NT2/D1 (cell line): ENCODE results near the gene MRPL14.

ENCODE experiments used
- DNase-seq: peaks from one replicate; pipeline ENCODE4 v3.0.0-alpha.2; 2011; ENCODE audit warnings: low read depth, low spot score
- H3K27me3 ChIP-seq: 2 replicates; pipeline ENCODE4 v1.6.0; 2011; ENCODE audit warnings: mild to moderate bottlenecking; ENCODE audit not compliant: insufficient read length, insufficient read depth
- H3K36me3 ChIP-seq: 2 replicates; pipeline ENCODE4 v1.6.1; 2011; ENCODE audit warnings: mild to moderate bottlenecking, low read length, mixed read lengths; ENCODE audit not compliant: insufficient read depth, insufficient read length
- H3K4me1 ChIP-seq: 2 replicates; pipeline ENCODE4 v1.5.1; 2011; ENCODE audit not compliant: insufficient read depth, insufficient read length
- H3K4me3 ChIP-seq: 2 replicates; pipeline ENCODE4 v1.5.1; 2011; ENCODE audit warnings: low read depth; ENCODE audit not compliant: insufficient read length
- H3K9ac ChIP-seq: 2 replicates; pipeline ENCODE4 v1.6.0; 2011; ENCODE audit warnings: low read depth; ENCODE audit not compliant: insufficient read length
- H3K9me3 ChIP-seq: 2 replicates; pipeline ENCODE4 v1.5.1; 2011; ENCODE audit warnings: mild to moderate bottlenecking, low read length; ENCODE audit not compliant: insufficient read depth
- SUZ12 ChIP-seq: IDR thresholded peaks from 2 replicates; pipeline ENCODE4 v1.6.1; 2011; ENCODE audit not compliant: insufficient read length, insufficient read depth; ENCODE audit errors: extremely low read depth
- YY1 ChIP-seq: IDR thresholded peaks from 2 replicates; pipeline ENCODE4 v1.6.1; 2011; ENCODE audit not compliant: insufficient read length, insufficient read depth
- ZNF274 ChIP-seq: IDR thresholded peaks from 2 replicates; pipeline ENCODE4 v1.6.1; 2011; ENCODE audit warnings: mild to moderate bottlenecking, low read depth, low read length

MRPL14 gene

DNA sequence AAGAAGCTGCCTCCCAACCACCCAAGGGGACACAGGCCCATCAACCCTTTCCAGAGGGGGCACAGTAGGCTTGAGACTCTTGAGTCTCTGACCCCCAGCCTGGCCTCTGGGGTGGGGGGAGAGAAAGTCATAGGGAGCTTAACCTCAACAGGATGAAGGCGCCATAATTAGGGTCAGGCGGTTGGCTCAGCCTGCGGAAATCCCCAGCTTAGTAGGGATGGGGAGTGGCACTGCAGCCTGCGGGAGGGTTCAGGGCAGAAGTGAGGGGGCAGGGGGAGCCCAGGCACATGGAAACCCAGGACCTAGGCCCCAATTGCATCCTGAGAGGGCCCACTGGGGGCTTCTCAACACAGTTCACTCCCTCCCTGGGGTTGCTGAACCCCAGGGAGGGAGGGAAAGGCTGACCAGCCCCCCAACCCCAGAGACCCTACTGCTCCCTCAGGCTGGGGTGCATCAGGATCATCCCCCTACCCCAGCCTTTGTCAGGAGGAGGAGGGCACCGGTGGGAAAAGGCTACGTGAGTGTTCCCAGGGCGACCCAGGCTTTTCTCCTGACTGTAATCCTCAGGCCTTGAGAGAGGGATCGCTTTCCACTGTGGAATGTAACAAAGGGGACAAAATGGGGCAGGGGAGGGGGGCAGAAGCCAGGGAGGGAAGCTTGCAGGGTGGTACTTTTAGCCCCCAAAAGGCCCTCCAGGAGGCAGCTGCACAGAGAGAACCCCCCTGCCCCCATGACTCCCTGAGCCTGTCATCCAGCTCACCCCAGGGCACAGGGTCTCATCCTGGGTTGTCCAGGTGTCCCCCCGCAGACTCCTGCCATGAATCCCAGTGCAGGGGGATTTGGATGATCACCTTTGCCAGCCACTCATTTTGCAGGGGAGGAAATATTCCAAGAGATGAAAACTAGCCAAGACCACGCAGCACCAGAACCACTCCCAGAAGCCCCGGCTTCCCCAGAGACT is 46.4 kb downstream of the MRPL14 start:
- H3K36me3 ChIP-seq, result no peaks in the 10 kb centered on the region
- H3K4me3 ChIP-seq, result no peak overlapping the region
- peaks cover 16% of the 10 kb centered on the region for H3K4me1 ChIP-seq
- H3K27me3 ChIP-seq, result no peaks in the 10 kb centered on the region
- no peaks in the 10 kb centered on the region for H3K9me3 ChIP-seq
- TF ChIP-seq YY1 (no peak), ZNF274 (no peak), SUZ12 (no peak)
- DNase-seq, result no peak
- H3K9ac ChIP-seq, result no peak overlapping the region

DNA sequence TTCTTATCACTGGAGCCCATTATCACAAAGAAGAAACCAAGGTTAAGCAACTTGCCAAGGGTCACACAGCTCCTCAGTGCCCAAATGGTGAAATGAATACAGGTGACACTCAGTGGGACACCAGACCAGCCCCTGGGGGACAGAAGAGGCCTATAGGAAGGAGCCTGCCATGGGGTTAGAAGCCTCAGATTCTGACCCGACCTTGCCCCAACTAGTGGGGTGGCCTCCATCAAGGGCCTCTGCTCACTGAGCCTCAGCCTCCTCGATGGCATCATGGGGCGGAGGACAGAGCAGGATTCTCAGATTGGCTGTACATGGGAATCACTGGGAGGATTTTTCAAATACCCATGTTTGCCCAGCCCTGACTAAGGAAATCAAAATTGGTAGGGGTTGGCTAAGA is 47.6 kb downstream of the MRPL14 start:
- no peaks in the 10 kb centered on the region for H3K27me3 ChIP-seq
- no peak for DNase-seq
- H3K36me3 ChIP-seq, result no peaks in the 10 kb centered on the region
- no peak overlapping the region for H3K9ac ChIP-seq
- TF ChIP-seq YY1 (no peak), SUZ12 (no peak), ZNF274 (no peak)
- H3K9me3 ChIP-seq, result no peaks in the 10 kb centered on the region
- H3K4me1 ChIP-seq, result peaks cover 13% of the 10 kb centered on the region
- H3K4me3 ChIP-seq, result no peak overlapping the region

DNA sequence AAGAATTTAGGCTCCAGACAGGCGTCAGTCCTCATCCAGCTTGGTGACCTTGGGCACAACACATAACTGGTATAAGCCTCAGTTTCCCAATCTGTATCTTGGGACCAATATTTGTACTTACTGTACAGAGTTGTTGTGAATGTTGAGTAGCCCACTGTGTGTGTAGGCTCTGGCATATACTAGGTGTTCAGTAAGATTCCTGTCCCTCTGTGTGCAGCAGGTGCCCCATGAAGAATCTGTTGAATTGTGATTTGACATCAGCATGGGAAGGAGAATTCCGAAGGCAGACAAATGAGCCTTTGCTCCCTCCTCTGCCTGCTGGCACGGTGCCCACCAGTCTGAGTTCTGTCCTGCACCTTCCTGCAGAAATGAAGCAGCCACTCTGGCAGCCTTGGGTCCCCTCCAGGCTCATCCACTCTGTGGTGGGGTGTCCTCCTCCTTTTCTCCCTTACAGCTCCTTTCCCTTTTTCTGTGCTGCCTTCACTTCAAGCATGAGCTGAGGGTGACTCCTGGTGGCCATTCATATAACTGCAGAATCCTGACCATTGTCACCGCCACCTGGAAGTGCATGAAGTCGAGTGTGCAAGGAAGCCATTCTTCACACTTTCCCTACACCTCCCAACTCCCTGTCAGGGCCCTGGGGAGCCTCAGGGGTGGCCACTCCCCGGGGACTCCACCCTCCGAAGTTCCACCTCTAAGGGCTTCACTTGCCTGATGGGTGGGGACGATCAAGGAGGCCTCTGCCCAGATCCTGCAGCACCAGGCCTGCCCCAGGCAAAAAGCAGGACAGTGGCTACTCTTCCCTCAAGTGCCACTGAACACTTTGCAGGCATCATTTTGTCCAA is 48.2 kb downstream of the MRPL14 start:
- H3K9ac ChIP-seq, result peak overlapping the region; percentile 6
- H3K9me3 ChIP-seq, result no peaks in the 10 kb centered on the region
- H3K36me3 ChIP-seq, result no peaks in the 10 kb centered on the region
- TF ChIP-seq YY1 (no peak), SUZ12 (no peak), ZNF274 (no peak)
- no peak overlapping the region for H3K4me3 ChIP-seq
- H3K27me3 ChIP-seq, result no peaks in the 10 kb centered on the region
- H3K4me1 ChIP-seq, result peaks cover 12% of the 10 kb centered on the region
- no peak for DNase-seq

DNA sequence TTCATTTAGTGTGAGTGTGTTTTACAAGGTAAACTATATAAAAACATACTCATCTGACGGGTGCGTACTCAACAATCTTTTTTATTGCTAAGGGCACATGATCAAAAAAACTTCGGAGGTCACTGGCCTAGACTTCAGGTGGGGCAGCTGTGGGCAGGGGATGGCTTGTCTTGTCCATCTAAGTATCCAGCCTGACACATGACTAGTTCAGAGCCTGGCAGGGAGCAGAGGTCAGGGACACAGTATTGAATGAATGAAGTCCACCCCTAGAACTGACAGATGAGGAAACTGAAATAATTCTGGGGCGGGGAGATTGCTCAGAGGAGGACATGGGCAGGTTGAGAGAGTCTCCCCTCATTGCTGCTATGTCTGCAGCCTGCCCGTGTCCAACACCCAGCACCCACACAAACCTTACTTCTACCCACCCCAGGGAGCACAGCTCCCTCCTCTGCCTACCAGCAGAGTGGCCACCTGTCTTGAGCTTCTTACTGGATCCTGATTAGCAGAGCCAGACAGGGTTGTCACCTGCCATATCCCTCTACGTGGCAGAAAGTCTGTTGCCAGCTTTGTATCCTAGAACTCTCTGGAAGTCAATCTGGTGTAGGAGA is 48.9 kb downstream of the MRPL14 start:
- peaks cover 15% of the 10 kb centered on the region for H3K4me1 ChIP-seq

GRCh38 chr6:44077214-44077946 is 49.9 kb downstream of the MRPL14 start:
- H3K27me3 ChIP-seq, result no peaks in the 10 kb centered on the region
- H3K4me1 ChIP-seq, result peaks cover 19% of the 10 kb centered on the region
- no peaks in the 10 kb centered on the region for H3K36me3 ChIP-seq
- H3K9ac ChIP-seq, result peak overlapping the region; percentile 58
- no peaks in the 10 kb centered on the region for H3K9me3 ChIP-seq
- no peak for DNase-seq
- no peak for TF ChIP-seq YY1
- no peak for TF ChIP-seq SUZ12
- TF ChIP-seq ZNF274, result no peak
- H3K4me3 ChIP-seq, result no peak overlapping the region

More for the DNA sequence above, 48.9 kb downstream of the MRPL14 start:
- H3K9ac ChIP-seq, result no peak overlapping the region
- H3K27me3 ChIP-seq, result no peaks in the 10 kb centered on the region
- no peak overlapping the region for H3K4me3 ChIP-seq
- TF ChIP-seq YY1, result no peak
- no peak for TF ChIP-seq ZNF274
- no peak for TF ChIP-seq SUZ12
- no peaks in the 10 kb centered on the region for H3K36me3 ChIP-seq
- H3K9me3 ChIP-seq, result no peaks in the 10 kb centered on the region
- no peak for DNase-seq

DNA sequence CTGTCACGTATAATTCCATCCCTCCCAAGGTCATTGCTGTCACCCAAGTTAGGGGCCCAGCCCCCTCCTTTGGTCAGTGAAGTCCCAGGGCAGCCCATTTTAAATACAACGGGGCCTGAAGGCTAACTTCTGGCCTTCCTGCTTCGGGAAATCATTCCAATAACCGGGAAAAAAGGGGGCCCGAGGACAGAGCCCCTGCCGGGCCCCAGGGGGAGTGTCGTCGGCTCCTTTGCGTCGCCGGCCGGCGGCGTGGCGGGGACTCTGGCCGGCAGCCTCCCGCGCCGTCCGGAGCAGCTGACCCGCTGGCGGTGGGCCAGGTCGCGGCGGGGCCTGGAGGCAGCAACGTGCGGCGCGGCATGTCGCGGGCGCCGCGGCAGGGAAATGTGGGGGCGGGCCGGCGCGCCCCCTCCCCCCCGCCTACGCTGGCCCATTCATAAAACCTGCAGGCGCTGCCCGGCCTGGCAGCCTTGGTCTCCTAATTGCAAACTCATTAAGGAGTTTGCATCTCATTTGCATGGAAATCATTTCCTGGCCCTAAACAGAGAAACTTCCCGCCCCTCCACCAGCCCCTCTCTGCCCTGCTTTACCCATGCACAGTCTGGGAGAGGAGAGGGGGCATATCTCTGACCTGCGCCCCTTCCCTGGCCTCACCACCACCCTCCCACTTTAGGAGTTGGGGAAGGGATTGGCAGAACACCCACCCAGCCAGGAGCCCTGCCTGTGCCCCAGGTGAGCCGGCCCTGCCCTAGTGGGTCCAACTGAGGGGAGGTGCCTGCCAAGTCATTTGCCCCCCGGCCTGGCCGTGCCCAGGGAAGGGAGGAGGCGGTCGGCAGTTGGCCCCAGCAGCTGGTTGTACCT is 50.7 kb downstream of the MRPL14 start:
- Histone ChIP-seq H3K9me3 (no peaks in the 10 kb centered on the region), H3K36me3 (no peaks in the 10 kb centered on the region), H3K4me1 (peaks cover 19% of the 10 kb centered on the region), H3K9ac (peak overlapping the region; percentile 58), H3K27me3 (no peaks in the 10 kb centered on the region), H3K4me3 (no peak overlapping the region)
- DNase-seq, result no peak
- TF ChIP-seq SUZ12 (no peak), YY1 (no peak), ZNF274 (no peak)
